DMS53 (cell line): ENCODE measurements around the gene ADD1.

Experiments used
- DNase-seq: peaks from one replicate; lab custom pipeline; 2025; lab: John Stamatoyannopoulos, UW

Gene ADD1

DNA sequence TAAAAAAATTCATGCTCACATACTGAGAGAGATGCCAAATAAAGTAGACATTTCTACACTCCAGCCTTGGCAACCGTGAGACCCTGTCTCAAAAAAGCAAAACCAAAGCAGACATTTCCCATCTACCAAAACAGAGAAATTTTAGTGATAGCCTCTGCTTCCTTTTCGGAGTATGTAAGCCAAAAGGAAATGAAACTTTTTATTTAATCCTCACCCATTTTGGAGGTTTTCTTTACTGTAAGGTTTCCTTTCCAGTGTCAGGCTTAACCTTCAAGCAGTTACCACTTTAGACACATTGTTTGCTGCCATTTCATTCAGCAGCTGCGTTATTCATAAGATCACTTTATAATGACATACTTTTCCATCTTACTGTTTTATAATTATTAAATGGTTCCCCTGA is 15.9 kb downstream of the ADD1 start:
- no peak for DNase-seq

GRCh38 chr4:2860391-2861348 is 17.0 kb downstream of the ADD1 start:
- no peak for DNase-seq

DNA sequence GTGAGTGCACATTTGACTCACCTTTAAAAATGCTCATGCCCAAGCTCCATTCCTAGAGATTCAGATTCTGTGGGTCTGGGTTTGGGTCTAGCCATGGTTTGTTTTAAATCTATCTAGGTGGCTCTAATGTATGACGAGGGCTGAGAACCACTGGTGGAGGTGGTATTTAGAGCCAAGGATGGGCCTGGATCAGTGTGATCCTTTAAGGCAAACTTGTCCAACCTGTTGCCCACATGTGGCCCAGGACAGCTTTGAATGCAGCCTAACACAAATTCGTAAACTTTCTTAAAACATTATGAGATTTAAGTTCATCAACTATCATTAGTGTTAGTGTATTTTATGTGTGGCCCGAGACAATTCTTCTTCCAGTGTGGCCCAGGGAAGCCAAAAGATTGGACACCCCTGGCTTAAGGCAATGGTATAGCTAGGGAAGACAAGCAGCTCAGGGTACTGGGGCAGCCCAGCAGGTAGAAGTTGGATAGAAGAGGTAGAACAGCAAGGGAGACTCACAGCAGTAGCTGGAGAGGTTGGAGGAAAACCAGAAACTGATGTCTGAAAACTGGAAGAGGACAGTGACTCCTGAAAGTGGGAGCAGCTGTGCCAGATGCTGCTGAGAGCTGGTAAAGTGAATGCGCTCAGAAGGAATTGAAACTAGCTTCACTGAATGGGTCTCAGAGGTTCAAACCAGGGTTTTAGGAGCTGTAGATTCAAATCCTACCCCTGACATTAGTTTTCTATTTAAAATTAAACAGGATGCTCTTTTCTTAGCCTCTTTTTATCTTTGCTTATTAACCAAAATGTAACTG is 18.2 kb downstream of the ADD1 start:
- DNase-seq: peak; percentile 44

DNA sequence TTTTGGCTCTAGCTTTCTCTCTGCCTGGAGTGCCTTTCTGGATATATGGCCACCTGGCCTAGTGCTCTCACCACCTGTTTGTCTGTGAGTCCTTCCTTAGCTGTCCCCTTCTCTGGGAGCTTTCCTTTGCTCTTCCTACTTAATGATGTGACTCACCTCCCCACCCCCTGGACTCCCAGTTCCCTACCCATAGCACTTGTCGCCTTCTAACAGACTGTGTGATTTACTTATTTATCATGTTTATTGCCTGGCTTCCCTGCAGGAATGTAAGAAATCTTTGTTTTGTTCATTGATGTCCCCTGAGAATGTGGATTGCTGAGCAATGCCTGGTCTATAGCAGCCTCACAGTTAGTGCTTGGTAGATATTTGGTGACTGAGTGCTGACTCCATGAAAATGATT is 18.9 kb downstream of the ADD1 start:
- DNase-seq: peak; percentile 88

DNA sequence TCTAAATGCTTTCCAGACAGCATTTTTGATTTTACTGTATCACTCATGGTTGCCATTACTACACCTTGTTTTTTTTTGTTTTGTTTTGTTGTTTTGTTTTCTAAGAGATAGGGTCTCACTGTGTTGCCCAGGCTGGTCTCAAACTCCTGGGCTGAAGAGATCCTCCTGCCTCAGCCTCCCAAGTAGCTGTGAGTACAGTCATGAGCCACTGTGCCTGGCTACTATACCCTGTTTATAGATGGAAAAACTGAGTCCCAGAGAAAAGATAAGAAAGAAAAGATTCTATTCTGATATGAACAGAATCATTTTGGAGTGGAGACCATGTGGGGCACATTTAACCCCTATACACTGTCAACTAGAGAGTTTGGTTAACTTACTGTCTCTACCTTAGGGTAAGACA is 20.0 kb downstream of the ADD1 start:
- DNase-seq: no peak

DNA sequence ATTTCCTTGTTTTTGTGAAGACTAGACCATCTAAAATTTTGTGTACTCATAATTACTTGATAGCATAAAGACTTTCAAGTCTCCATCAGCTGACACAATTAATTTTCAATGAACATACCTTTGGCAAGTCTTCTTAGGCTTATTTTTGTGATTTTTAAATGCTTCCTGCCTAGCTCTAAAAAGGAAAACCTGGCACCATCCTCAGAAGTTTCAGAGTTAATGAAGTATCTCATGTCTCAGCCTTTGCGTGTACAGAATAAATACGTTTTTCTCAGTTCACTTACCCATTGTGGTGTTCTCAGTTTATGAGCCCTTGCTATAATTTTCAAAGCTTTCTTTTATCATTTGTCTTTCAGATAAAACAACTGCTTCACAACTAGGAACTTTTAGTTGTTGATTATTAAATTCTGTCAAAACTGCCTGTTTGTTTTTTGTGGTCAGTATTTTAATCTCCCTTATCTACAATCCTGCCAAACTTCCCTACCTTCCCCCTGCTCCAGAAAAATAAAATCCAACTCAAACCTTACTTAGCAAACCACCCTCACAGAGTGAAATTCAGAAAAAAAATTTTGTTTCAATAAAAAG is 21.6 kb downstream of the ADD1 start:
- DNase-seq: no peak

DNA sequence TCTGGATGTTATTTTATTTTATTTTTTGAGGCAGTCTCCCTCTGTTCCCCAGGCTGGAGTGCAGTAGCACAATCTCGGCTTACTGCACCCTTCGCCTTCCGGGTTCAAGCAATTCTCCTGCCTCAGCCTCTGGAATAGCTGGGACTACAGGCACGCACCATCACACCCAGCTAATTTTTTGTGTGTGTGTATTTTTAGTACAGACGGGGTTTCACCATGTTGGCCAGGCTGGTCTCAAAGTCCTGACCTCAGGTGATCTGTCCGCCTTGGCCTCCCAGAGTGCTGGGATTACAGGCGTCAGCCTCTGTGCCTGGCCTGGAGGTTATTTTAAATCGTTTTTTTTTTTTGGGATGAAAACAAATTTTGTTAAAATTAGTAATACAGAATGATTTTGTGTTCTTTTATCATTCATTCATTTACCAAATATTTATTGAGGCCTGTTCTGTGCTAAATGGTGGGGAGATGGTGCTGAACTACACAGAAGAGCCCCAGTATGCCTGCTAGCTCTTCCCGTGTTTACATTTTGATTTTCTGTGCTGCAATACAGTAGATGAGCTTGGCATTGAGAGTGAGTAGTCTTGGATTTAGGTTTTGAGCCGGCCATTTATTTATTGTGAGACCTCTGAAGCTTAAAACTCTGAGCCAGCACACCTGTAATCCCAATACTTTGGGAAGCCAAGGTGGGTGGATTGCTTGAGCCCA is 22.7 kb downstream of the ADD1 start:
- no peak for DNase-seq

GRCh38 chr4:2866891-2867290 is 23.2 kb downstream of the ADD1 start:
- DNase-seq: no peak

DNA sequence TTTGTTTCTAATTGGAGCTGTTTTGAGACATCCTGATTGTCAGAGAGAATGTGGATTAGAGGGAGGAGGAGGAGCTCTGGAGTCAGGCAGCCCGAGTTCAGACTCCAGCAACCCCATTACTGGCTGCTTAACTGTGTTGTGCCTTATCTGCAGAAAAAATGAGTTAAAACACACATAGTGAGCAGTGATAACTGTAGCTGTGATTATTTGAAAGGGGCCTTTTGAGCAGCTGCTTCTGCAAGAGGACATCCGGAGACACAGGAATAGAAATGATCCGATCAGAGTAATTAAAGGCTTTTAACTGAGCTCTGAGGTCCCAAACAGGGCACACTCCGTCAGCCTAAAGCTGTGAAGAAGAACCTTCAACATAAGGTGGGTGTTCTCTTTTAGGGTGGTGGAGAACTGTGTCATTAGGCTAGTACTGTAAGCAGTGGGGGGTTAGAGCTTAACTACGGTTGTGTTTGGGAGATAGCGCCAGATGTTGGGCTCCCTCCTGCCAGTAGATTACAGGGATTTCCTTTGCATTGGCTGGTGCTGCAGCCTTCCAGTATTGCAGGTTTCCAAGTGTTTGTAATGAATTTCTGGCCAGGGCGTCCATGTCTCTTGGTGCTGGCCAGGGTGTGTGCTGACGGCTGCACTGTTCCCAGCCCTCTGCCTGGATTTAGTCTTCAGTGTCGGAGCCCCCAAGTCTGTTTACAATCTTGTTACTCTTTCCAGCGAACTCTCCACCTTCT is 24.3 kb downstream of the ADD1 start:
- no peak for DNase-seq

DNA sequence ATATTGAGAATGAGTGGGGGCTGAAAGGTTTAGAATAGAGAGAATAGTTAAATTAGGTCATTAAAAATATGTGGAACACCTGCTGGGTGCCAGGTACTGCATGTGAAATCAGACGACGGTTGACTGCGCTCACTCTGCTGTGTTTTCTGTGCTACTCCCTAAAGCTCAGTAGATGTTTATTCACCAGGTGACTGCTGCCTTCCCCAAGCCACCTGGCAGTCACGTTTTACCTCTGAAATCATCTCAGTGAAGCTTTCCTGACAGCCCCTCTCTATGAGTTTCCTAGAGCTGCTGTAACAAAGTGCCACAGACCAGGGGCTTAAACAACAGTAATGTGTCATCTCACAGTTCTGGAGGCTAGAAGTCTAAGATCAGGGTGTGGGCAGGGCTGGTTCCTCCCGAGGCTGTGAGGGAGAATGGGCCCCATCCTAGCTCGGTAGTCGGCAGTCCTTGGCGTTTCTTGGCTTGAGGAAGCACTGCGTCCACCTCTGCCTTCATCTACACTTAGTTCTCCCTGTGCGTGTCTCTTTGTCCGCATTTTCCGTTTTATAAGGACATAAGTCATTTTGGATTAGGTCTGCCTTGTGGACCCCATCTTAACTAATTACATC is 25.3 kb downstream of the ADD1 start:
- DNase-seq: no peak

GRCh38 chr4:2869659-2870058 is 26.0 kb downstream of the ADD1 start:
- DNase-seq: no peak

DNA sequence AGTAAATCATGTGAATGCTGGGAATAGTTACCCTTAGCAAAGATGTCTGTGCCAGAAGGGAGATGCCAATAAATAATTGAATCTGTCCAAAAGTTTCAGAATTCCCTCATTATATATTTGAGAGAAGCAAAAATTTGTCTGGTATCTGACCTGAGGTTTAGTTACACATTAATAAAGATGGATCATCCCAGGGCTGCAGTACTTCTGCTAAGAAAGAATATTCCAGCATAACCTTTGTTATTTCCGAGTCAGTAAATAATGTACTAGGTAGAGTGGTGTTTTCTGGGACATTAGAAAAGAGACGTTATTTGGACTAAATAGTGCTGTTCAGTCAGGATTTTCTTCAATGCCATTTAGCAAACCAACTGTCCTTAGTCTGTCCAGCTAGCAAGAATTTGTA is 26.4 kb downstream of the ADD1 start:
- no peak for DNase-seq

DNA sequence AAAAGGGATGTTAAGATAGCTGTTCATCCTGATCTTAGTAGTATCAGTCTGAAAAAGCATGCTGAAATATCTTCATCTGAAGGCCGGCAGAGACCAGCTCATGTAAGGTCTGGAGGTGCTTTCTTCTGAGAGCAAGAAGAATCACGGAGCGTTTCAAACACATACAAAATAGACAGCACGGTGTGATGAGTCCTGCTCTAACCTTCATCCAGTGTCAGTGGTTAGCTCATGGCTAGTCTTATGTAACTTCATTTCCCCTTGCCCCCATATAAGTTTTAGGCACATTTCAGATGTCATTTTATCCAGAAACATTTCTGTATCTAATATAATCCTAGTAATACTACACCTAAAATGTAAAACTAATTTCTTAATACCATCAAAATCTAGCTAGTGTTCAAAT is 27.8 kb downstream of the ADD1 start:
- DNase-seq: no peak

DNA sequence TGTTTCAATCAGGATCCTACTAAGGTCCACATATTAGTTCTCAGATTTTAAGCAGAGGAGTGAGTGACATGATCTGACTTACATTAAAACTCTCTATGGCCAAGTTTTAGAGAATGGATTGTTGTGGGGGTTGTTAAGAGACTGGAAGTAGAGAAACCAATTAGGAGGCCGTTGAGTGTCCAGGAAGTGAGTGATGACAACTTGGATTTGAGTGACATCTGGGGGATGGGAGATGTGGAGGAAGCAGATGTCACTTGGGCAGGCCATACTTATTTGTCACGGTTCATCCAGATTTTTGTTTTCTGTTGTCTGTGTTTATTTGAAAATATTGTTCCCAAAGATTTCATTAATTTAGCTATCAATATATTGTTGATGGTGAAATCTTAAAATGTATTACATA is 28.3 kb downstream of the ADD1 start:
- DNase-seq: peak; percentile 85

DNA sequence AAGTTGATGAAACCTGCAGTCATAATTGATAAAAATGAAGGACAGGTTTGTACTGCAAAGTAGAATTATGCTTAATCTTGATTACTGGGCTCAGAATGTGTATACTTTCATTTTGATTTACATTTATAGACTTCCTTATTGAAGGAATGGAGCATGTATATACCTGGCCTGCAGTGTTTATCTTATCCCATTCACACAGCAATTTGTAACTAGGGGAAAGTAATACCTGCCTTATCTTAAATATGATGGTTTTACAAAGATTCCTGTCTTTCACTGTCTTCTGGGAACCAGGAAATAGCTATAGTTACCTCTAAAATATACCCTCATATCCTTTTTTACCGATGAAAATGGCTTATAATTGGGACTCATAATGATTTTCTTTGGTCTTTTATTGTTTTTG is 29.7 kb downstream of the ADD1 start:
- DNase-seq: no peak

DNA sequence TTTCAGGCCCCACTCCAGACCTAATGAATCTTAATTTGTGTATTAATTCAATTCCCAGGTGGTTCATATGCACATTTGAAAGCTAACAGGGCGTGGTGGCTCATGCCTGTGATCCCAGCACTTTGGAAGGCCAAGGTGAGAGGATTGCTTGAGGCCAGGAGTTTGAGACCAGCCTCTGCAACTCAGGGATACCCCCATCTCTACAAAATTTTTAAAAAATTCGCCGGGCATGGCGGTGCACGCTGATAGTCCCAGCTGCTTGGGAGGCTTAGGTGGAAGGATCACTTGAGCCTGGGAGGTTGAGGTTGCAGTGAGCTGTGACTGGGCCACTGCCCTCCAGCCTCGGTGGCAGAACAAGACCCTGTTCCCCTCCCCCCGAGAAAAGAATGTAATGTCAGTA is 31.2 kb downstream of the ADD1 start:
- DNase-seq: no peak

- no peak for DNase-seq
These were observed 31.9 kb downstream of the ADD1 start for GRCh38 chr4:2875556-2875955.

- no peak for DNase-seq
These were observed 34.7 kb downstream of the ADD1 start for GRCh38 chr4:2878346-2878745.

DNA sequence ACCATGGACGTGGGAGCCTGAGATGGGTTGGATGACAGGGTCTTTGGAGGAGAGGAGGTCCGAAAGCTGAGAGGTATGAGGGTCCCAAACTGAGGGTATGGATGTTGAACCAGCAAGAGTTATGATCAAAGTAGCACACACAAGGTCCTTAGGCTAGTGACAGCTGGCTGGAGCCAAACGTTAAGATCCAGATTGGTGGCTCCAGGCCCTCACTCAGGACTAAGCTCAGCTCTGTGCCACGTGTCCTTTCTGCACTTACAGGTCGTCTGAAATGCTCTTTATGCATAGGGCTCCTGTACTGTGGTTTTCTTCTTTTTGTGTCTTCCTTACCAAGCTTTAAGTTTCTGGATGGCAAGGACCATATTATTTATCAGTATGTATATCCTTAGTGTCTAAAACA is 35.4 kb downstream of the ADD1 start:
- DNase-seq: no peak

DNA sequence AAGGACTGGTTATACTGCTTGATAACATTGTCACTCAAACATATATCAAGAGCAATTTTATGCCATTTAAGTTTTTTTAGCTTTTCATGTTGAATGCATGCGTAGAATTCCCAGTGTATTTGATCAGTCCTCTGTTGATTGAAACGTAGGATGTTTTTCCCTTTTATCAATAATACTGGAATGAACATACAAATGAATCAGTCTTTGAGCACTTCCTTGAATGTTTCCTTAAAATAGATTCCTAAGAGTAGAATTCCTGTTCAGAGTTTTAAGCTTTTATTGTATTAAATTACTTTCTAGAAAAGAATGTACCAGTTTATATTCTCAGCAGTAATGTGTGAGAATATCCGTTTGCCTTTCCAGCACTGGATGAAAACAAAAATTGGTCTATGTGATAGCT is 37.8 kb downstream of the ADD1 start:
- DNase-seq: no peak

GRCh38 chr4:2882341-2882740 is 38.7 kb downstream of the ADD1 start:
- DNase-seq: no peak
